ENCODE data around the gene APBB2.

DNA sequence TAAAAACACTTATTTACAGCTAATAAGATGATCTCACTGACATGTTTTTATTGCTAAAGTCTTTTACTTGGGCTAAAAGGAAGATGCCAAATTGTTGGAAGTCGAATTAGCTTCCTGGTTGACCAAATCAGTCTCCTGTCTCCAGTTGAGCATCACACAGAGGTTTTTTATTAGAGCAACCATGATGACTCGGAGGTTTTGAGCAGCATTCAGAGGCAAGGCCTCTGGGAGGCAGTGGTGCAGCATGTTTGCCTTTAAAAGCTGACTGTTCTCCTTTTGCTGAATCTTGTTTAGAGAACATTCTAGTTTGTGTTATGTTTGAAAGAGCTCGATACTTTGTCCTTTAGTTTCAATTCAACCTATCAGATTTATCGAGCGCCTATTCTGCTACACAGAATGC lies 44.4 kb upstream of the APBB2 start:
- TF ChIP-seq ATF3 (IDR thresholded peaks at IDR 0.05; ENCODE audit: insufficient read depth, low read depth, low read length) (no peak), CREB1 (IDR thresholded peaks at IDR 0.05) (no peak), EZH2 (IDR thresholded peaks at IDR 0.05; ENCODE audit: low read depth, low read length, severe bottlenecking) (no peak), POLR2AphosphoS5 (IDR thresholded peaks at IDR 0.05; ENCODE audit: low read depth, low read length) (0 out of 2 replicates have a peak, but pooled peaks have one; percentile 26), CBX8 (IDR thresholded peaks at IDR 0.05; ENCODE audit: borderline replicate concordance, low read depth, low read length) (no peak)
- TF ChIP-seq, protein P1, sequence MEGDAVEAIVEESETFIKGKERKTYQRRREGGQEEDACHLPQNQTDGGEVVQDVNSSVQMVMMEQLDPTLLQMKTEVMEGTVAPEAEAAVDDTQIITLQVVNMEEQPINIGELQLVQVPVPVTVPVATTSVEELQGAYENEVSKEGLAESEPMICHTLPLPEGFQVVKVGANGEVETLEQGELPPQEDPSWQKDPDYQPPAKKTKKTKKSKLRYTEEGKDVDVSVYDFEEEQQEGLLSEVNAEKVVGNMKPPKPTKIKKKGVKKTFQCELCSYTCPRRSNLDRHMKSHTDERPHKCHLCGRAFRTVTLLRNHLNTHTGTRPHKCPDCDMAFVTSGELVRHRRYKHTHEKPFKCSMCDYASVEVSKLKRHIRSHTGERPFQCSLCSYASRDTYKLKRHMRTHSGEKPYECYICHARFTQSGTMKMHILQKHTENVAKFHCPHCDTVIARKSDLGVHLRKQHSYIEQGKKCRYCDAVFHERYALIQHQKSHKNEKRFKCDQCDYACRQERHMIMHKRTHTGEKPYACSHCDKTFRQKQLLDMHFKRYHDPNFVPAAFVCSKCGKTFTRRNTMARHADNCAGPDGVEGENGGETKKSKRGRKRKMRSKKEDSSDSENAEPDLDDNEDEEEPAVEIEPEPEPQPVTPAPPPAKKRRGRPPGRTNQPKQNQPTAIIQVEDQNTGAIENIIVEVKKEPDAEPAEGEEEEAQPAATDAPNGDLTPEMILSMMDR (IDR thresholded peaks at IDR 0.05; ENCODE audit: control extremely low read depth in 1 of 3, insufficient read depth in 1 of 3, low read depth in 1 of 3, low read length in 3 of 3): peak in 2 of 3 experiments; percentile 6 to 51; a peak in 2 of 4 replicates

All from H1 (cell line).